PC-9 (cell line): ENCODE data around the gene CLMN.

Experiments
- CTCF ChIP-seq: fragments of 200-600 bp; sonication (generic); conservative IDR thresholded peaks from 2 replicates; pipeline ENCODE4 v1.6.1; 2017; ENCODE audit warnings: mixed run types, antibody characterized with exemption, mild to moderate bottlenecking, moderate library complexity
- EZH2 ChIP-seq: fragments of 200-600 bp; sonication (generic); IDR thresholded peaks from 2 replicates; pipeline ENCODE4 v1.8.0; 2017; ENCODE audit warnings: antibody characterized with exemption, low read depth

DNA sequence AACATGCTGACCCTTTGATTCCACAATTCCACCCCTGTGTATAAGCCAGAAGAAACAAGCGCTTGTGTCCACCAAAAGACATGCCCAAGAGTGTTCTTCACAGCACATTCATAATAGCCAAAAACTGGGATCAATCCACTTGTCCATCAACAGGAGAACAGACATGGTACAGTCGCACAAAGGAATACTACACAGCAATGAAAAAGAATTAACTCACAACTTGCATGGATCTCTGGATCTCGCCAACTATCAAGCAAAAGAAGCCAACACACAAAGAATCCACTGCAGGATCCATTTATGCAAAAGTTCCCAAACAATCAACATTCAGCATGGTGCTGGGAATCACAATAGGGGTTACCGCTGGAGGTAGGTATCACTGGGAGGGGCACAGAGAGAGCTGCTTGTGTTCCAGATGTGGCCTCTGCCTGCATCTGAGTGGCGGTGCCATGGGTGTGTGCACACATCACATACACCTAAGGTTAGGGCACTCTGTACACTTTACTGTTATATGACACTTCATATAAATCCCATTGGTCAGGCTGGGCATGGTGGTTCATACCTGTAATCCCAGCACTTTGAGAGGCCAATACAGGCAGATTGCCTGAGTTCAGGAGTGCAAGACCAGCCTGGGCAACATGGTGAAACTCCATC lies 30.9 kb downstream of the CLMN start:
- TF ChIP-seq CTCF: no peak
- no peak for TF ChIP-seq EZH2
